Activated naive CD8-positive, alpha-beta T cell treated with anti-CD3 and anti-CD28 coated beads, Interleukin-2, amount 10 ng/mL, durations not matched to agents 7 days and 5 days (primary cell): ENCODE measurements around the gene CORO2B. TPM values are rescaled to one million over a fixed set of nuclear protein-coding genes. Genes with fewer than 3 reads are reported as not detected.

Experiments used
- ATAC-seq: fragments of 150-1000 bp; cut with Tn5 transposase; one replicate; pipeline ENCODE4 v1.10.0; 2021; ENCODE audit warnings: low read depth, moderate library complexity
- POLR2A ChIA-PET: fragments of 350-600 bp; sonication (Branson Sonifier 250); formaldehyde crosslinking; loops from one replicate; lab custom pipeline; 2021; ENCODE audit warnings: antibody characterized with exemption; lab: Charles Lee
- DNase-seq: peaks from one replicate; pipeline ENCODE4 v3.0.0; 2021
- H3K27ac Mint-ChIP-seq: one replicate; pipeline ENCODE4 v1.8.0; 2022; ENCODE audit warnings: mild to moderate bottlenecking, mixed read lengths
- H3K27me3 Mint-ChIP-seq: one replicate; pipeline ENCODE4 v1.8.0; 2022; ENCODE audit warnings: mild to moderate bottlenecking, moderate library complexity, mixed read lengths
- H3K36me3 Mint-ChIP-seq: one replicate; pipeline ENCODE4 v1.8.0; 2021; ENCODE audit warnings: mild to moderate bottlenecking, mixed read lengths
- H3K4me1 Mint-ChIP-seq: one replicate; pipeline ENCODE4 v1.8.0; 2021; ENCODE audit warnings: mixed read lengths
- H3K4me3 Mint-ChIP-seq: one replicate; pipeline ENCODE4 v1.8.0; 2022; ENCODE audit warnings: mild to moderate bottlenecking, moderate library complexity, mixed read lengths
- H3K9me3 Mint-ChIP-seq: one replicate; pipeline ENCODE4 v1.8.0; 2021; ENCODE audit warnings: mixed read lengths
- total RNA-seq, 2 experiments: library from RNA; stranded (reverse); gene quantifications; one replicate each; pipeline ENCODE4 v1.2.3, GENCODE V29; 2021

Gene CORO2B
- total RNA-seq, 2 experiments from 2014 or later = not detected

GRCh38 chr15:68706931-68707330, 128.1 kb downstream of the CORO2B start:
- Mint-ChIP-seq H3K4me3 (no peak overlapping the region), H3K27ac (no peak overlapping the region), H3K4me1 (no peaks in the 10 kb centered on the region), H3K27me3 (peaks cover 7% of the 10 kb centered on the region), H3K36me3 (no peaks in the 10 kb centered on the region), H3K9me3 (no peaks in the 10 kb centered on the region)
- DNase-seq (no peak), ATAC-seq (no peak)
- POLR2A ChIA-PET = no interaction called here

GRCh38 chr15:68707386-68707785, 128.6 kb downstream of the CORO2B start:
- DNase-seq (no peak), ATAC-seq (no peak)
- Mint-ChIP-seq H3K4me1 (no peaks in the 10 kb centered on the region), H3K36me3 (no peaks in the 10 kb centered on the region), H3K27me3 (peaks cover 7% of the 10 kb centered on the region), H3K4me3 (no peak overlapping the region), H3K27ac (no peak overlapping the region), H3K9me3 (no peaks in the 10 kb centered on the region)
- POLR2A ChIA-PET = no interaction called here

- Mint-ChIP-seq H3K27ac (no peak overlapping the region), H3K4me3 (no peak overlapping the region), H3K4me1 (no peaks in the 10 kb centered on the region), H3K36me3 (no peaks in the 10 kb centered on the region), H3K9me3 (no peaks in the 10 kb centered on the region), H3K27me3 (peaks cover 7% of the 10 kb centered on the region)
- POLR2A ChIA-PET = no interaction called here
- ATAC-seq (no peak), DNase-seq (no peak)
Measured at GRCh38 chr15:68709876-68710275, 131.1 kb downstream of the CORO2B start.

GRCh38 chr15:68710536-68710935, 131.7 kb downstream of the CORO2B start:
- POLR2A ChIA-PET = no interaction called here
- Mint-ChIP-seq H3K4me1 (no peaks in the 10 kb centered on the region), H3K27ac (no peak overlapping the region)

GRCh38 chr15:68711406-68711805, 132.6 kb downstream of the CORO2B start:
- ATAC-seq (no peak), DNase-seq (no peak)
- Mint-ChIP-seq H3K4me3 (no peak overlapping the region), H3K27me3 (peaks cover 5% of the 10 kb centered on the region), H3K9me3 (no peaks in the 10 kb centered on the region), H3K4me1 (no peaks in the 10 kb centered on the region), H3K27ac (no peak overlapping the region), H3K36me3 (no peaks in the 10 kb centered on the region)
- POLR2A ChIA-PET = no interaction called here

More at GRCh38 chr15:68710536-68710935, 131.7 kb downstream of the CORO2B start:
- DNase-seq (no peak), ATAC-seq (no peak)
- Mint-ChIP-seq H3K27me3 (peaks cover 6% of the 10 kb centered on the region), H3K9me3 (no peaks in the 10 kb centered on the region), H3K36me3 (no peaks in the 10 kb centered on the region), H3K4me3 (no peak overlapping the region)

GRCh38 chr15:68712886-68713285, 134.1 kb downstream of the CORO2B start:
- Mint-ChIP-seq H3K27me3 (peaks cover 8% of the 10 kb centered on the region), H3K4me1 (peaks cover 2% of the 10 kb centered on the region), H3K27ac (no peak overlapping the region), H3K36me3 (no peaks in the 10 kb centered on the region), H3K9me3 (no peaks in the 10 kb centered on the region), H3K4me3 (no peak overlapping the region)
- ATAC-seq = no peak
- DNase-seq = no peak
- POLR2A ChIA-PET = no interaction called here

- H3K4me1 Mint-ChIP-seq = peaks cover 3% of the 10 kb centered on the region
- POLR2A ChIA-PET = no interaction called here
Measured at GRCh38 chr15:68713874-68714273, 135.1 kb downstream of the CORO2B start.

GRCh38 chr15:68715111-68715510, 136.3 kb downstream of the CORO2B start:
- no peaks in the 10 kb centered on the region for H3K36me3 Mint-ChIP-seq
- POLR2A ChIA-PET = no interaction called here
- ATAC-seq = no peak

More at GRCh38 chr15:68713874-68714273, 135.1 kb downstream of the CORO2B start:
- Mint-ChIP-seq H3K27me3 (peaks cover 8% of the 10 kb centered on the region), H3K9me3 (no peaks in the 10 kb centered on the region), H3K36me3 (no peaks in the 10 kb centered on the region), H3K4me3 (no peak overlapping the region), H3K27ac (no peak overlapping the region)
- DNase-seq (no peak), ATAC-seq (no peak)

GRCh38 chr15:68717951-68718350, 139.2 kb downstream of the CORO2B start:
- Mint-ChIP-seq H3K9me3 (no peaks in the 10 kb centered on the region), H3K27ac (no peak overlapping the region), H3K27me3 (peaks cover 8% of the 10 kb centered on the region), H3K36me3 (no peaks in the 10 kb centered on the region), H3K4me1 (peaks cover 3% of the 10 kb centered on the region), H3K4me3 (no peak overlapping the region)
- POLR2A ChIA-PET = no interaction called here
- ATAC-seq (peak; percentile 56), DNase-seq (no peak)

More at GRCh38 chr15:68715111-68715510, 136.3 kb downstream of the CORO2B start:
- peaks cover 3% of the 10 kb centered on the region for H3K4me1 Mint-ChIP-seq
- DNase-seq = no peak
- no peaks in the 10 kb centered on the region for H3K9me3 Mint-ChIP-seq
- peaks cover 8% of the 10 kb centered on the region for H3K27me3 Mint-ChIP-seq
- H3K4me3 Mint-ChIP-seq = no peak overlapping the region
- H3K27ac Mint-ChIP-seq = no peak overlapping the region

GRCh38 chr15:68718468-68718867, 139.7 kb downstream of the CORO2B start:
- H3K27ac Mint-ChIP-seq = no peak overlapping the region

GRCh38 chr15:68719051-68719450, 140.3 kb downstream of the CORO2B start:
- H3K27me3 Mint-ChIP-seq = peaks cover 8% of the 10 kb centered on the region
- no peak for ATAC-seq
- no peak overlapping the region for H3K4me3 Mint-ChIP-seq
- no peaks in the 10 kb centered on the region for H3K9me3 Mint-ChIP-seq
- H3K27ac Mint-ChIP-seq = no peak overlapping the region
- H3K36me3 Mint-ChIP-seq = no peaks in the 10 kb centered on the region
- DNase-seq = no peak
- H3K4me1 Mint-ChIP-seq = peaks cover 3% of the 10 kb centered on the region
- POLR2A ChIA-PET = no interaction called here

More at GRCh38 chr15:68718468-68718867, 139.7 kb downstream of the CORO2B start:
- ATAC-seq (no peak), DNase-seq (no peak)
- H3K4me3 Mint-ChIP-seq = no peak overlapping the region
- no peaks in the 10 kb centered on the region for H3K36me3 Mint-ChIP-seq
- POLR2A ChIA-PET = no interaction called here
- H3K4me1 Mint-ChIP-seq = peaks cover 3% of the 10 kb centered on the region
- no peaks in the 10 kb centered on the region for H3K9me3 Mint-ChIP-seq
- peaks cover 8% of the 10 kb centered on the region for H3K27me3 Mint-ChIP-seq

GRCh38 chr15:68719672-68720071, 140.9 kb downstream of the CORO2B start:
- Mint-ChIP-seq H3K27ac (no peak overlapping the region), H3K27me3 (peaks cover 8% of the 10 kb centered on the region), H3K4me3 (no peak overlapping the region), H3K9me3 (no peaks in the 10 kb centered on the region), H3K36me3 (no peaks in the 10 kb centered on the region), H3K4me1 (peaks cover 3% of the 10 kb centered on the region)
- no peak for ATAC-seq
- DNase-seq = no peak
- POLR2A ChIA-PET = no interaction called here

GRCh38 chr15:68721886-68722285, 143.1 kb downstream of the CORO2B start:
- DNase-seq (no peak), ATAC-seq (no peak)
- Mint-ChIP-seq H3K9me3 (no peaks in the 10 kb centered on the region), H3K4me3 (no peak overlapping the region), H3K27ac (no peak overlapping the region), H3K4me1 (peaks cover 3% of the 10 kb centered on the region), H3K36me3 (no peaks in the 10 kb centered on the region), H3K27me3 (peaks cover 10% of the 10 kb centered on the region)
- POLR2A ChIA-PET = no interaction called here

- no peaks in the 10 kb centered on the region for H3K4me1 Mint-ChIP-seq
- DNase-seq (no peak), ATAC-seq (no peak)
- peaks cover 5% of the 10 kb centered on the region for H3K27me3 Mint-ChIP-seq
- no peak overlapping the region for H3K27ac Mint-ChIP-seq
- no peaks in the 10 kb centered on the region for H3K36me3 Mint-ChIP-seq
- no peaks in the 10 kb centered on the region for H3K9me3 Mint-ChIP-seq
- H3K4me3 Mint-ChIP-seq = no peak overlapping the region
- POLR2A ChIA-PET = no interaction called here
Measured at GRCh38 chr15:68725736-68726135, 146.9 kb downstream of the CORO2B start.

- Mint-ChIP-seq H3K36me3 (no peaks in the 10 kb centered on the region), H3K4me1 (no peaks in the 10 kb centered on the region), H3K27ac (no peak overlapping the region), H3K4me3 (no peak overlapping the region), H3K9me3 (no peaks in the 10 kb centered on the region), H3K27me3 (peaks cover 5% of the 10 kb centered on the region)
- DNase-seq (no peak), ATAC-seq (no peak)
- POLR2A ChIA-PET = no interaction called here
Measured at GRCh38 chr15:68726246-68726645, 147.5 kb downstream of the CORO2B start.
